Suprapubic skin (tissue), 4 donors: ENCODE measurements around the gene LEF1.

ENCODE experiments used
- EP300 ChIP-seq: sonication (generic); formaldehyde crosslinking; IDR thresholded peaks from one replicate; pipeline ENCODE4 v1.6.1; 2017; ENCODE audit warnings: antibody characterized with exemption
- POLR2A ChIP-seq, 2 donors: fragments of 450-650 bp; IDR thresholded peaks; one replicate each; pipeline ENCODE4 v1.6.1; 2017; ENCODE audit warnings: antibody characterized with exemption in 2 of 2, mild to moderate bottlenecking in 2 of 2, moderate library complexity in 2 of 2
- POLR2AphosphoS5 ChIP-seq, 3 donors: sonication (generic); formaldehyde crosslinking; IDR thresholded peaks; one replicate each; pipeline ENCODE4 v1.6.1; 2017; ENCODE audit warnings: antibody characterized with exemption in 3 of 3
- TF ChIP-seq, protein P1 (sequence below), 2 donors: fragments of 200-600 bp in 1 of 2; fragments of 450-650 bp in 1 of 2; sonication (generic) in 1 of 2; IDR thresholded peaks; one replicate each; pipeline ENCODE4 v1.5.1; 2016 to 2019; ENCODE audit warnings: antibody characterized with exemption in 2 of 2, mild to moderate bottlenecking in 1 of 2, moderate library complexity in 1 of 2

DNA sequence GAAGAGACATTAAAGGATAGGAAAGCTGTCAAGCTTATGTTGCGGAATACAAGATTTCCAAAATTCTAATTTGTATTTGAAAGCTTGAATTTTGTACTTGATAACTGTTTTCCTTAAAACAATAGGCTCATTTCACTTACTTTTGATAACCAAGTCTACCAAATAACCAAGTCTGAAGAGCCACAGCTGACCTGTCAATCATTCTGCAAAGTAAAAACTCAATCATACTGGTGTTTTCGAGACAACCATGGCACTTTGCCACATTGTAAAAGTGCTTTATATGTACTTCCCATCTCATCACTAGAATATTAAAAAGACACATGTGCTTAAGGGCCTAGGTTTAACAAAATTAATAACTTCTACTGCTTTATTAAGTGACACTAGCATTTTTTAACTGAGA is 47.9 kb downstream of the LEF1 start:
- TF ChIP-seq, protein P1, sequence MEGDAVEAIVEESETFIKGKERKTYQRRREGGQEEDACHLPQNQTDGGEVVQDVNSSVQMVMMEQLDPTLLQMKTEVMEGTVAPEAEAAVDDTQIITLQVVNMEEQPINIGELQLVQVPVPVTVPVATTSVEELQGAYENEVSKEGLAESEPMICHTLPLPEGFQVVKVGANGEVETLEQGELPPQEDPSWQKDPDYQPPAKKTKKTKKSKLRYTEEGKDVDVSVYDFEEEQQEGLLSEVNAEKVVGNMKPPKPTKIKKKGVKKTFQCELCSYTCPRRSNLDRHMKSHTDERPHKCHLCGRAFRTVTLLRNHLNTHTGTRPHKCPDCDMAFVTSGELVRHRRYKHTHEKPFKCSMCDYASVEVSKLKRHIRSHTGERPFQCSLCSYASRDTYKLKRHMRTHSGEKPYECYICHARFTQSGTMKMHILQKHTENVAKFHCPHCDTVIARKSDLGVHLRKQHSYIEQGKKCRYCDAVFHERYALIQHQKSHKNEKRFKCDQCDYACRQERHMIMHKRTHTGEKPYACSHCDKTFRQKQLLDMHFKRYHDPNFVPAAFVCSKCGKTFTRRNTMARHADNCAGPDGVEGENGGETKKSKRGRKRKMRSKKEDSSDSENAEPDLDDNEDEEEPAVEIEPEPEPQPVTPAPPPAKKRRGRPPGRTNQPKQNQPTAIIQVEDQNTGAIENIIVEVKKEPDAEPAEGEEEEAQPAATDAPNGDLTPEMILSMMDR (IDR thresholded peaks at IDR 0.05) = no peak
- no peak for TF ChIP-seq POLR2A (IDR thresholded peaks at IDR 0.05)
- no peak for TF ChIP-seq EP300
- TF ChIP-seq POLR2AphosphoS5 (IDR thresholded peaks at IDR 0.05) = no peak
